ENCODE results near the gene MTRR.

Gene MTRR

DNA sequence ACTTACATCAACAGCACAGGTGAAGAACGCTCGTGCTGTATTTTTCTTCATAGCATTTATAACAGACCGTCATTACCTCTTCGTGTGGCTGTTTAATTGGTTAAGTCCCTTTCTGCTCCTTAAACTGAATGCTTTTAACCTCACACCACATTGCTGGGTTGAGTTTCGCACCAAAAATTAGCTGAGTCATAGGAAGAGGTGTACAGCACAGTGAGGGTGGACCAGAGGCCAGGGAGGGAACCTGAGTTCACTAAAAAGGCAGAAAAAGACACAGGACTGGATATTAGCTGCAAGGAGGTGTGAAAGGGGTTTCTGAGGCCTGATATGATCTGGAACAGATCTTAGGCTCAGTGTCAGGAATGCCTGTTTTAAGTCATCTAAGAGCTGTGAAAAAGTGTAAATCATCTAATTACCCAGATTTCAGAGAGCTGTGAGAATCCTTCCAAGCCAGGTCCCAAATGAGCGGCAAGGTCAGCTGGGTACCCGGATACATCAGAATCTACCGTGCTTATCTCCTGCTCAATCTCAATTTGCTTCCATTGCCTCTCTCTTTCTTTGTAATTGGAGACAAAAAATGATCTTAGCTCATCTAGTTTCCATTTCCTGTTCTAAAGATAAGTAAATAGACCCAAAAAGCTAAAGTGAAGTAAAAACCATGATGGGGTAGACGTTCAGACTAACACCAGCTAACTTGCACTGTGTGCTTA is 10.9 kb upstream of the MTRR start:
- DNase-seq, result no peak

DNA sequence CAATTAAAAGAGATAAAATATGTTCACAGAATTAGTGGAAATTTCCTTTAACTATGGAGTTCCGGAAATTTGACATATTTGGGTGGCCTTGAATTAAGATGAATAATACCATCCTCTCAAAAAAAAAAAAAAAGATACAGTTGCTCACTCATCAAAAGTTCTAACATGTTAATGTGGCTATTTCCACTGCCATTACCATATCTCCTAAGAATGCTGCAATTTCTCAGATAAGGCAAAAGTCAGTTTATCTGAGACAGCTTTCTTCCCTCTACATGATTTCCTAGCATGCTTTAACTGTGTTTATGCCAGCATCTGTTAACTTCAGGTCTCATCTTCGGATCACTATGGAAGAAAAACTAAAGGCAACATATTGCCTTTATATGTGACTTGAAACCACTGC is 2.8 kb upstream of the MTRR start:
- DNase-seq, result no peak

DNA sequence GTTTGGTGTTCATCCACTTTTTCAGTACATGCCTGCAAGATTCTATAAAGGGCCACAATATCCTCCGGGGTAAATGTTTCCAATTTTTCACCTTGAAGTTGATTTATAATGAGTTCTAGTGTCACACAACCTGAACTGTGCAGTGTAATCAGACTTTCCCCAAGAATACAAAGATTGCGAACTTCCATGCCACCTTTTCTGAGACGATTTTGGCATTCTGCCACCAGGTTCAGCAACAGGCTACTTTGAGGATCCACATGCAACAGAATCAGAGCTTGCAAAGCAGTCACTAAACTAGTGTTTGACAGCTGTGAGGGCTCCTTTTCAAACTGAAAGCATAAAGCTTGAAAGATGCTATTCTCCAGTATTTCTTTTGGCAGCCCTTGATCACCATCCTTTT is 1.7 kb upstream of the MTRR start:
- DNase-seq, result no peak

DNA sequence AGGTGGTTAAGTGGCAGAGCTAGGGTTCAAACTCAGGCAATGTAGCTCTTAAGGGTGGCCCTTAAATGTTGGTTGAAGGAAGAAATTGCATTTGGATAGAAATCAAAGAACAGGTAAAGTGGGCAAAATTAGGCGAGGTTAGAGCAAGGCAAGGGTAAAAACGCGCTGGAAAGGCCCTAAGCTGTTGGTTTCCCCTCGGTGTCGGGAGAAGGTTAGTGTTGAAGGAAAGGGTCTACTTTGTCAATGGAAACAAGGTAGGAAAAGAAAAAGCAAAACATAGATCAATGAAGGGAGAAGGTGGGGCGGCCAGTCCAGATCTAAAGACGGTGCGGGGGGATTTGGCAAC is 548 bp upstream of the MTRR start:
- DNase-seq, result no peak

DNA sequence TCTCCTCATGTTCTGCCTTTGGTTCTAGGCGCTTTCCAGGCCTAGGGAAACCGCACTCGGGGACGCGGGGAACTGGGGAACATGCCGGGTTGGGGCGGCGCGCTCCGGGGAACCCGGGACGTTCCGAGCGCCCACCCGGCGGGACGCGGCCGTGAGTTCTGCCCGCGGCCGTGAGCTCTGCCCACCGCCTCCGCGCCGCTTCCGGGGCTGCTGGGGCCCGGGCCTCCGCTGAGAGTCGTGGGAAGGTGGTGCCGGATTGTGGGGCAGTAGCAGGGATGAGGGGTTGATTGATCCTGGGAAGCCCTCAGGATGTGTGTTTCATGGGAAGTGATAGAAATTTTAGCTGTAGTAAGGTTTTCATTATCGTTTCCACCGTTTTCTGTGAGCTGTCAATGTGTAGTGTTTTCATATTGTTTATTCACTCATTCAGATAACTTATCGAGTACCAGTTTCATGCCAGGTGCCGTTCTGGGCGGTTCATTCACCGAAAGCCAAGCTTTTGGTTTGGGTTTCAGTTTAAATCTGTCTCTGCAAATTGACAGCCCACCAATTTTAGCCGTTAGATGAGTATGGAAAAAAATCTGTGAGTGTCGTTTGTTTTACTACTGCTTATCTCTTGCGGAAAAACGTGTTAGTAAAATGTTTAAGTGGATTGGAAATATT is 657 bp downstream of the MTRR start:
- DNase-seq, result no peak

DNA sequence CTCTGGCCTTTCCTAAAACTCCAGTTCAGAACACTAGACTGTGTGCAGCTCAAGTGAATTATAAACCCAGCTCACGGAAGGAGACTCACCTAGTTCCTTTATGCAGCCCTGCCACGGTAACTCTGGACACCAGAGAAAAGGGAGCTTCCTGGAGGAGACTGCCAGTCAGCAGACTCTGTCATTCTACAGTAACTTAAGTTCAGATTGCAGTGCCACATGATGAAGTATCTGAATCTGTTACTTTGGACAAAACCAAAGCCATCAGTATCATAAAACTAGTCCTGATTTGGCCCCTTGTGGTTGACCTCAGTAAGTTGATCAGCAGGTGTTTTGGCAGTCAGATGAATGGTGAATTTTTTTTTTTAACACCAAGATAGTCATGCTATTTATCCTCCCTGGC is 2.7 kb downstream of the MTRR start:
- DNase-seq, result no peak

DNA sequence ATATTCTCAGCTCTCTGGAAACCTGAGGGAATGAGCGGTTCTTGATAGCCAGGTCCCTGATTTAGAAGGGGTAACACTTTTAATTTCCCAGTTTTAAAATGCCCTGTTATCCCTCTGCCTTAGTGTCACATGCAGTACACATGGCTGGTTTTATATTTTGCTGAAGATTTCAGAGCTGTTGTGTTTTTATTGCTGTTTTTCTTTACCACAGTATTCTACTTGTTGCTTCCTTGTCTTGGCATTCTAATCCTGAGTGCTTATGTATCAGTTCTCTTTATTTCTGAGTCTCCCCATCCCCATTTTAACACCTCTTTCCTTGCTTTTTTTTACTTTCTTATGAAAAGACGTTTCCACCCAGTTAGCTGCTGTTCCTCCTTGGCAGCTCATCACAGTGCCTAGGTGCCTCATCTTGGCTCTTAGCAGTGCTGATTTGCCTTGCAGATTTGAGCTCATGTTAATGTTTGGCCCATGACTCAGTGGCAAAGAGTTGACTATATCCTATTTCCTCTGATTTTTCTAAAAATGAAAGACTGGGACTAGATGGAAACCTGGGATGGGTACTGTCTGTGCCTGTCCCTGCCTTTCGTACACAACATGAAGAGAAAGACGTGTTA is 3.7 kb downstream of the MTRR start:
- no peak for DNase-seq

DNA sequence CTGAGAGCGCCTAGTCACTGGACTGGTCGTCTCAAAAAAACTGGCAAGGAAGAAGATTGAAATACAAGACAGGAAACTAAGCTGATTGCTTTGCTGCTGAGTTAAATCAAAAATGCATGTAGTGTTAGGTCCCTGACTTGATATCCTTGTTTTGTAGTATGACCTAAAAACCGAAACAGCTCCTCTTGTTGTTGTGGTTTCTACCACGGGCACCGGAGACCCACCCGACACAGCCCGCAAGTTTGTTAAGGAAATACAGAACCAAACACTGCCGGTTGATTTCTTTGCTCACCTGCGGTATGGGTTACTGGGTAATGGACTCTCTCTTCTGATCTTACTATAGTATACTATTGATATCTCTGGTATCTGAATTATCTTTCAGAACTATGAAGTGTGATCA is 4.3 kb downstream of the MTRR start:
- no peak for DNase-seq

DNA sequence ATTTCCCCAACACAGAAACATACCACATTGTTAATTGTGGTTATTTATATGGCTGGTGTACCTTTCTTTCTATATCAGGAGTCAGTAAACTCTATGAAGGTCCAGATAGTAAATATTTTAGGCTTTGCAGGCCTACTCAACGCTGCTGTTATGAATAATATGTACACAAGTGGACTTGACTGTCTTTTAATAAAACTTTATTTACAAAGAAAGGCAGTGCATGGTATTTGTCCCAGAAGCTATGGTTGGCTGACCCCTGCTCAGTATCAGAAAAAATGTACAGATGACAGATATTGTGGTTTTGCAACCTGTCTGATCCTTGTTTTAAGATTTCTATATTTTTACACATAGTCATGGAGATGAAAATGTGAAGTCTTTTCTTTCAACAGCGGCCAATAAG is 5.7 kb downstream of the MTRR start:
- no peak for DNase-seq

DNA sequence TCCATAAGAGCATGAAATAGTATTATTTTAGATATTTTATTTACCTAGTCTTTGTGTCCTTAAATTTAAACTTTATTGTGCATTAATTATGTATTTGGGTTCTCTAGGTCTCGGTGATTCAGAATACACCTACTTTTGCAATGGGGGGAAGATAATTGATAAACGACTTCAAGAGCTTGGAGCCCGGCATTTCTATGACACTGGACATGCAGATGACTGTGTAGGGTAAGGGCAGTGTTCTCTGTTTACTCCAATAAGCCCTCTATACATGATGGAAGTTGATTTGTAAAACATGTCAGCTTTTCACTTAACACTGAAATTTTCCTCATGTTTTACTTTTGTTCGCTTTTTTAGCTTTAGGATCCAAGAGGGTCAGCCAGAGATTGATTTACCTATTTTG is 6.2 kb downstream of the MTRR start:
- no peak for DNase-seq

DNA sequence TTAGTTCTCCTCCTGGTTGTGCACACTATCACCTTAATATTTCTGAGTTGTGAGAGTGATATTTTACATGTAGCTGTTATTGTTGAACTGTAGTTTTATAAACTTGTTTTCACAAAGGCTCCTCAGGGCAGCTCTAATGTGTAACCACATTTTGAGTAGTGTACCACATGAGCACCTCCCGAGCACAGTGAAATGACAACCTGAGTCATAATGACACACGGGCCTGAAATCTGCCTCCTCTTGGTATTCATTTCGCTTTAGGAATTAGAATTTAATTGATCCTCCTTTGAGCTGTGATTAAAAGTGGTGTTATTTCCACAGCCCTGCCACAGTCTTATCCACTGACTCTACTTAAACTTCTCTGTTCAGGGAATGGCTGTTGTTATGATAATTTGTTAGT is 7.9 kb downstream of the MTRR start:
- DNase-seq, result no peak

DNA sequence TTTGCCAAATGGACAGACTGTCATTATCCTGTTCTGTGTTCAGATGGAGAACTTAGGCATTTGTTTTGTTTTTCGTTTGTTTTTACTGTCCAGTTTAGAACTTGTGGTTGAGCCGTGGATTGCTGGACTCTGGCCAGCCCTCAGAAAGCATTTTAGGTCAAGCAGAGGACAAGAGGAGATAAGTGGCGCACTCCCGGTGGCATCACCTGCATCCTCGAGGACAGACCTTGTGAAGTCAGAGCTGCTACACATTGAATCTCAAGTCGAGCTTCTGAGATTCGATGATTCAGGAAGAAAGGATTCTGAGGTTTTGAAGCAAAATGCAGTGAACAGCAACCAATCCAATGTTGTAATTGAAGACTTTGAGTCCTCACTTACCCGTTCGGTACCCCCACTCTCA is 8.9 kb downstream of the MTRR start:
- DNase-seq, result no peak

DNA sequence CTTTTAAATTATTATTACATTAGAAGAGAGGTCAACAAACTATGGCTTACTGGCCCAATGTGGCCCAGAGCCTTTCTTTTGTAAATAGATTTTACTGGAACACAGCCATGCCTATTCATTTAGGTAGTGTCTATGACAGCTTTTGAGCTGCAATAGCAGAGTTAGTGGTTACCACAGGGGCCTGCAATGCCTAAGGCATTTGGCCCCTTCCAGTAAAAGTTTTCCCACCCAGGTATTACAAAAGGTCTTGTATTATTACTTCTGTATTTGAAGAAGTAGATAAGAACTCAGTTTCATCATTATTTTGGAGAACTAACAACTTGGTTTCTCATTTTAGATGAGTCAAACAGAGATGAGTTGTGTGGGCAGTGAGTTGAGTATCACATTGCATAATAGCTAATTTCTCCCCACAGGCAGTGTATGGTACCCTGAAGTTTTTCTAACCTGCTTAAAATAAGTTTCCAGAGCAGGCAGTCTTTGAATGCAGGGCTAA is 9.5 kb downstream of the MTRR start:
- DNase-seq, result no peak

DNA sequence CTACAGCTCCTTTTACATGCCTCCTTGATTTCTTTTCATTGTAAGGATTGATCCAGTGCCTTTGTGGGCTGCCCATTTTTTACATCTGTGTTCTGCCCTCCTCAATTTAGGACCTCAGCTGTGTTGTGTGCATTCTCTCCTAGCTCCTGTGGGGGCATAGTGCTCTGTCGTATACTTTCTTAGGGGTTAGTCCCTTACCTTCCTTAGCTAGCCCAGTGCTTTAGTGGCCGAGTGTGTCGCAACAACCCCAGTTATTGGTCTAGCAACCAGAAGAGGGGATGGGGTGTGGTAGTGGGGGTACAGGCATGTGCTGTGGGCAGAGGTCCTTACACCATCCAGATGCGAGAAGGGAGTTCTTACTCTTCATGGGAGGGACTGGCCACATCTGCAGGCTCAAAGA is 12.1 kb downstream of the MTRR start:
- DNase-seq, result no peak

DNA sequence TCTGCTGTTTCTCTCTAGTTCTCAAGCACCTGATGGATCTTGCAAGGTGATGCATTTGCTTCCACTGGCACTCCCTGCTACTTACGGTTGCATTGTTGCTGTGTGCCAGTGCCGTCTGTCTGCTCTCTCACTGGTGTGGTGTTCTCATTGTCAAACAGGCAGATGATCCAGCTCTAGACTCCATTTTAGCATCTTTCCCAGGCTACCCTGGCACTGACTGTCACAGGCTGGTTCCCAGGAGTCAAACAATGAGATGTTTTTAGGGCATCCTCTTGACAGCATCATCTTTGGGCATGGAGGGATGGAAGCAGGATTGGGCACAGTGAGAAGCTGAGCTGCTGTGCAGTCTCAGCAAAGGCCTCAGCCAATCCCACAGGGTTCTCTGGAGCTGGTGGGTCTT is 12.9 kb downstream of the MTRR start:
- no peak for DNase-seq

DNA sequence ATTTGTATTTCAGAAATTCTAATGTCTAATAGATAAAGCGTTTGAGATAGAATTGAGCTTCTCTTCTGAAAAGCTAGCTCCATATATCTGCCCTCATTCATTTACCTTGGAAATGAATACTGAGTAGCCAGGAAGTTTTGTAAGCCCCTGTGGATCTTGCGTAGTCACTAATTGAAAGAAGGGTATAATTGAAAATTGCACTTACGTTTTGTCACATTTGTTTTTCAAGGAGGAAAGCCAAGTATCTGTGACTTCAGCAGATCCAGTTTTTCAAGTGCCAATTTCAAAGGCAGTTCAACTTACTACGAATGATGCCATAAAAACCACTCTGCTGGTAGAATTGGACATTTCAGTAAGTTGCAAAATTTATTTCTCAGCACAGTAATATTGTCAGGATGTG is 14.0 kb downstream of the MTRR start:
- DNase-seq, result no peak

DNA sequence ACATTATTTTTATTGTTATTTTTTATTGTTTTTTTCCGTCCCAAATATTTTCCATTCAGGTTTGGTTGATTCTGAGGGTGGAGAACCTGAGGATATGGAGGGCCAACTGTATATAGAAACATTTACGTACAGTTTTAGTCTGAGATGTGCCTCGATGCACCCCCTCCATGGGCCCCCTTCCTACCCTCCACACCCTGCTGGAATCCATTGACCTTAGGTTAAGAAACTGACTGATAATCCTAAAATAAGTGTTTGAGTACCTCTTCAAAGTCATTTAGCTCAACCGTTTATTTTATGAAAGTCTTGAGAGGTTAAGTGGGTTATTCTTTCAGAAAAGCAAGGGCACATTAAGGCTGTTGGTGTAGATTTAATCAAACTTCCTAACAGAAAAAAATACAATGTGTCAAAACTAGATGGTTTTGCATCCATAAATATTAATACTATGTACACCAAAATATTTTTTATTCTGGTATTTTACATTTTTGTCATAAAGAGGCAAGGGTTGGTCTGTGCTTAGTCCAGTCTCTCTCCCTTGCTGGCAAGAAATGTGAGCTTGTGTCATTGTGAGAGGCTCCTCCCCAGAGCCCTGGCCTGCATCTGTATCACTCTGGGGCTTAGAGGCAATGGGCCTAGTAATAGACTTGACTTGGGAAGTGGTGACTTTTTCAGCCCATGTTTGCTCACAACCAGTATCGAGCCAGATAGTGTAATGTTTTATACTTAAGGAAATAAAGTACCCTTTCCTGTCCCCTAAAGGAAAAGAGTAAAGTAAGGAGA is 15.7 kb downstream of the MTRR start:
- DNase-seq, result no peak

DNA sequence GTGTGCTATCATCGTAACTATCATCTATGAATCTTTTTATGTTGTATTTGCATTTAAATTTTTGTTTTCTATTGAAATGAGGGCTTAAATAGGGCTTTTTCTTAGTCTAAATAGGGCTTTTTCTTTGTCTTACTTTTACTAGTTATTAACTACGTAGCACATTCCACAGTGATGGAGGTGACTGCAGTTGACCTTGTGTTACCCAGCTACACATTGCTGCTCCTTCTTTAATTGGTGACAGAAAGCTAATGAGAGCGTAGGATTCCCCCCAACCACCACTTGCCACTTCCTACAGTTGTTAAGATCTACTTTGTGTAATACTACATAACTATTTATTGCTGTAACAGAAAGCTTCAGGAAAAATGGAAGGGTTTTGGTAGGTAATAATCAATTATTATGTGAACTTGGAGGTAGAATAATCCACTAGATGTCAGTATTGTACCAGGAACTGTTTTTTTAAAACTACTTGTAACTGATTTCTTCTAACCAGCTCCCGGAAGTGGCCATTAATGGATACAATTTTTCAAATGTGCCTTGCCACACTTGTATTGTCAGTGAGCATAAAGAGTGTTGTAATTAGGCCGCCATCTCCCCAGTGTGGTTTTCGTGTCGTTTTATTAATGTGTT is 18.0 kb downstream of the MTRR start:
- DNase-seq, result no peak

DNA sequence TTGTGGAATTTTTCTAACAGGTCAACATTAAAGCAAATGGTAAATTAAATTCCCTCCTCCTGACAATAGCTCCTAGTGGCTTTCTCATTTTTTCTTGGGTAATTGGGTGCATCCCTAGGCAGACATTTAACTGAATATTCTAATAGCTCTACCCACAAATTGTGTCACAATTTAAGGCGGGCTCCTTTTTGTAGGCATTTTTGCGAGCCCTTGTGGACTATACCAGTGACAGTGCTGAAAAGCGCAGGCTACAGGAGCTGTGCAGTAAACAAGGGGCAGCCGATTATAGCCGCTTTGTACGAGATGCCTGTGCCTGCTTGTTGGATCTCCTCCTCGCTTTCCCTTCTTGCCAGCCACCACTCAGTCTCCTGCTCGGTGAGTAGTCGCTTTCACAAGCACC is 20.0 kb downstream of the MTRR start:
- no peak for DNase-seq

DNA sequence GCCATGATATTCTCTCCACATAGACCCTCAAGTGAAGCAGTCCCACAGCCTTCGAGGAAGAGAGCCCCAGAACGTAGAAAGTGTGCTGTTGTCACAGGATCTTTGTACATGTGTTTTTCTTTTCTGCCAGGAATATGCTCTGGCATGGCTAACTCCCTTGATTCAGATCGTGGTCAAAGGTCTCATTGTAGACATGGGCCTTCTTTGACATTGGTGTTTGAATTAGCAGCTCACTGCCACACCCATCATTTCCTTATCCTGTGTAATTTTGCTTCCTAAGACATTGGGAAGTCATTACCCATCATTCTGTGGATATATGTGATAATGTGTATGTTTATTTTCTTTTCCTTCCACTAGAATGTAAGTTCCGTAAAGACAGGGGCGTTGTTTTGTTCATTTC is 25.5 kb downstream of the MTRR start:
- no peak for DNase-seq

DNA sequence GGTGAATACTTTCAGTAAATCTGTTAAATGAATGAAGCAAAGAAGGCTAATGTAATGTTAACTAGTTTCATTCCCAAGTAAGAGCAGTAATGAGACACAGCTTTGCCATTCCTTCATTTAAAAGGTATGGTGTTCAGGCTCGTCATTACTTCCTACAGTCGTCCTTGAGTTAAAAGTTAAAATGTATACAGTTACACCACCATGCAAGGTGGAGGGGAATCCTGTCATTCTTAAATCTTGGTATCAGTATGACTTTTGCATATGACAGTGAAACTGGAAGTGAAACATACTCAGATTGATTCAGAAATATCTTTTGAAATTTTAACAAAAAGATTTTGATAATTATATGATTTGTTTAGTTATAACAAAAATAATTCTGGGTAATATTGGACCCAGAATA is 25.9 kb downstream of the MTRR start:
- no peak for DNase-seq

DNA sequence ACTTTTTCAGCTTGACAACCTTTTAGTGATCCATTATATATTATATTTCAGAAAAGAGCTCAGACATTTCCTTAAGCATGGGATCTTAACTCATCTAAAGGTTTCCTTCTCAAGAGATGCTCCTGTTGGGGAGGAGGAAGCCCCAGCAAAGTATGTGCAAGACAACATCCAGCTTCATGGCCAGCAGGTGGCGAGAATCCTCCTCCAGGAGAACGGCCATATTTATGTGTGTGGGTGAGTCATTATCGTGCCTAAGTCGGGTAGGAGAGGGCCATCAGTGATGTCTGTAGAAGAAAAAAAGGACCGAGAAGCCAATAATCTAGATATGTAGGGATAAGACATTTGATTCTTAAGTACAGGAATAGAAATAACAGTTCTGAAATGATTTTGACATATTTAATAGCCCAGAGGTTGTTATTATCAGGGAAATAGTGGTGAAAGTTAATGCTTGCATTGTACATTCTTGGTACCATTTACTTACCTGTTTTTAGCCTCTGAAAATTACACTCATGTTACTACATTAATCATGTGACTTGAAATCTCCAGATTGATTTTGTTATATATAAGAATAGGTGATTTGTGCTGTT is 28.2 kb downstream of the MTRR start:
- no peak for DNase-seq

DNA sequence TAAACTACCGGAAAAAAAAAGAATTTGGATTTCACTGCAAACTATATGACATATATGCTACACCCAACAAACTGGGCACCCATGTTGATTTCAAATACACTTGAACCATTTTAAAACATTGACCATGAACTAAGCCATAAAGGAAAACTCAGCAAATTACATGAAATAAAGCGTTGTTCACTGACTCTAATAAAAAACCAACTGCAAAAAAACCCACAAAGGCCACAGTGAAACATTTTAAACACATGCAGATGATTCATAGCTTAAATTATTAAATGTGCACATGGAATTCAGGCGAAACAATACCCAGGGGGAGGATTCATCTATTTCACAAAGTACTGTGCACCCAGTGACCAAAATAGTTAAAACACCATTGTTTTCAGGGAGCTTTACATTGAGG is 33.3 kb downstream of the MTRR start:
- no peak for DNase-seq
